GM12801 (cell line): ENCODE measurements around the gene MYH11.

Experiments used
- CTCF ChIP-seq: IDR thresholded peaks from one replicate; pipeline ENCODE4 v1.5.1; 2011; ENCODE audit warnings: control low read depth; ENCODE audit not compliant: insufficient read length; ENCODE audit errors: extremely low read depth

MYH11 gene

GRCh38 chr16:15798671-15799070 lies 58.2 kb downstream of the MYH11 start:
- no peak for TF ChIP-seq CTCF

GRCh38 chr16:15796885-15797284 lies 59.9 kb downstream of the MYH11 start:
- no peak for TF ChIP-seq CTCF

- no peak for TF ChIP-seq CTCF
Observed at GRCh38 chr16:15795615-15796014, 61.2 kb downstream of the MYH11 start.

GRCh38 chr16:15792563-15792971 lies 64.3 kb downstream of the MYH11 start:
- no peak for TF ChIP-seq CTCF

GRCh38 chr16:15790458-15790857 lies 66.4 kb downstream of the MYH11 start:
- no peak for TF ChIP-seq CTCF

GRCh38 chr16:15788846-15789239 lies 68.0 kb downstream of the MYH11 start:
- no peak for TF ChIP-seq CTCF

- no peak for TF ChIP-seq CTCF
Observed at GRCh38 chr16:15786501-15786900, 70.3 kb downstream of the MYH11 start.
